ENCODE results near the gene AFAP1L1.

- TF ChIP-seq CTCF (IDR thresholded peaks at IDR 0.05) (no peak), ZFX (IDR thresholded peaks at IDR 0.05; ENCODE audit: borderline replicate concordance) (no peak)
Measured at GRCh38 chr5:149273950-149274349, 2.3 kb downstream of the AFAP1L1 start.
